Fibroblast of the conjunctiva (primary cell): ENCODE results near the gene RCAN2.
"Not testable (repeated sequence)": the region's sequence is repeated elsewhere in the genome, so short reads cannot be mapped to it uniquely, and the experiment has no call there.

Source experiments
- DNase-seq: peaks from one replicate; pipeline ENCODE4 v3.0.0-alpha.2; 2010; ENCODE audit warnings: low read depth

Gene RCAN2

DNA sequence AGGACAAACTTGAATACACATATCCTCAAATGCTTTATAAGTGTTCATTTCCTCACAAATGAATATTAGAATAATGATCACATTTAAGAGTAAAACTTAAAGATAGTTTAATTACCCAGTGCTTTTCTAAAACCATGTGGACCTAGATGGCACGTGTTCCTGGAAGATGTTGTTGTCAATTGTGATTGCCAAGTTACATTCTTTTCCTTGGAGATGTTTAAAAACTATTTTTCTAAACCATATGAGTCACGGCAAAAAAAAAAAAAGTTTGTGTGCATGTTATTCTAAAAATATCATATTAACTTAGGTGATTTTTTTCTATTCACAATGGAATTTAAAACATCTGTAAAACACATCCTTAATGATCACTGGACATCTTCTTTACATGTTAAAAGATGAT is 51.1 kb downstream of the RCAN2 start:
- peak; percentile 56 for DNase-seq

GRCh38 chr6:46438245-46438644 is 53.0 kb downstream of the RCAN2 start:
- DNase-seq = no peak

GRCh38 chr6:46437671-46438221 is 53.5 kb downstream of the RCAN2 start:
- DNase-seq = no peak

DNA sequence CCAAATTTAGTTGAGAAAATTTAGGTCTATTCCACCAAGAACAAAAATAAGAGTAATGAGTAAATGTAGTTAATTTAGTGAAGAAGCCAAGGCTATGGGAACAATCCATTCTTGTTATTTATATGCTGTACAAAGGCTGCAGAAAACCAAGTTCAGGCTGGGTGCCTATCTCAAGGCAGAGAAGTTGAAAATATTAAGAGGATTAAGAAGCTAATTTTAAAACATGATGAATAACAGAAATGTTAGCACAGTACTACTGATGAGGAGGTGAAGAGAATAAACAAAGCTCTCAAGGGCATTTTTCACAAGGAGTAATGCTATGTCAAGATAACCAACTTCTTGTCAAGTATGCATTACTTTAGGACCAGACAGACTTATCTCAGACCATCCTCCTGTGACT is 68.6 kb downstream of the RCAN2 start:
- DNase-seq = no peak

DNA sequence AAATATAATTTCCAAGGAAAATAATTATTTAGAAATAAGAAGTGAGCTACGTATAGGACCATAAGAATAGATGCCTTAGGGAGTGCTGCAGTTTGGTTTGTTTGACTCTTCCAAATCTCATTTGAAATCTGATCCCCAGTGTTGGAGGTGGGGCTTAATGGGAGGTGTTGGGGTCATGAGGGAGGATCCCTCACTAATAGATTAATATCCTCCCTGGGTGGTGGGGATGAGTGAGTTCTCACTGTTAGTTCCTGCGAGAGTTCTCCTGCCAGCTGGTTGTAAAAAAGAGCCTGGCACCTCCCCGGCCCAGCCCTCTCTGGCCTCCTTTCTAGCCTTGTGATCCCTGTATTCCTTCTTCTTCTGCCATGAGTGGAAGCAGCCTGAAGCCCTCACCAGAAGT is 69.3 kb downstream of the RCAN2 start:
- DNase-seq = no peak

DNA sequence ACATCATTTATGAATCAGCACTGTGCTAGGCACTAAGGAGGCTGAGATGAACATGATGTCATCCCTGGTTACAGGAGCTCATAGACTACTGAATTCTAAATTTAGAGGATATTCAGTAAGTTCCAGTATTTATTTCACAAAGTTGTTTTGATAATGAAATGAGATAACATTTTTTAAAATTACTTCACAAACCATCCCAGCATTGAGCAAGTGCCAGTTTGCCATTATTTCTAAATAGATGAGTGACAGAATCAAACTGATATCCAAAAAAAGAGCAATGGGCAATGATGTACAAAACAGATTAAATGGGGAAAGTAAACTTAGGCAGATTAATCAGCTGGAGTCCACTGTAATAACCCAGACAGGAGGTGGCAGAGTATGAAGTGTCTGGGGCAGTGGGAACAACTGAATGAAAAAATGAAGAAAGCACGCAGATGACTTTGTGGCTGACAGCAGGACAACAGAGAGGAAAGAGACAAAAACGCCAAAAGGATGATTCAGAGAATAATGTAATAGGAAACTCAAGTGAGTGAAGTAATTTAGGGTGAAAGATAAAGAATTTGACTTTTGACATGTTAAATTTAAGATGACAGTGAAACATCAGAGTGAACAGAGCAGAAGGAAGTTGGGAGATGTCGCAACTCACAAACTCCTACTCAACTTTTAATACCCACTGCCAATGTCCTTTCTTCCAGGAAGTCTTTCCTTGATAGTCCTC is 70.2 kb downstream of the RCAN2 start:
- peak; percentile 16 for DNase-seq

GRCh38 chr6:46419576-46420002 is 71.7 kb downstream of the RCAN2 start:
- DNase-seq = peak; percentile 75

GRCh38 chr6:46414398-46414797 is 76.9 kb downstream of the RCAN2 start:
- DNase-seq = no peak

DNA sequence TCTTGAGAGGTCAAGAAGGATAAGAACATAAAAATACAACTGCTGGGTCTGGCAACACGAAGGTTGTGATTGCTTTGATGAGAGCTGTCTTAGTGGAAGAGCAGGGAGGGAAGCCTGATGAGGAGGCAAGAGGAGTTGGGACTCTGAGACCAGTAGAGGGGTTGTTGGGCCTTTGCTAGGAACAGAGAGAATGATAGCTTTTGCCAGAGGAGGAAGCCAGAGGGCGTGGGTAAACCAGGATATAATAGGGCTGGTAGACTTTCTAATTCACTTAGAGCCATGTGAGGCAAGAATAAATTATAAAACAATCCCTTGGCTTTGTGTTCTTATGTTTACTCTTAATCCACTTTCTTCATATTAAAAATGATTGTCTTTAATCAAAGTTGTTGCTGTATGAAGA is 78.6 kb downstream of the RCAN2 start:
- DNase-seq = no peak

DNA sequence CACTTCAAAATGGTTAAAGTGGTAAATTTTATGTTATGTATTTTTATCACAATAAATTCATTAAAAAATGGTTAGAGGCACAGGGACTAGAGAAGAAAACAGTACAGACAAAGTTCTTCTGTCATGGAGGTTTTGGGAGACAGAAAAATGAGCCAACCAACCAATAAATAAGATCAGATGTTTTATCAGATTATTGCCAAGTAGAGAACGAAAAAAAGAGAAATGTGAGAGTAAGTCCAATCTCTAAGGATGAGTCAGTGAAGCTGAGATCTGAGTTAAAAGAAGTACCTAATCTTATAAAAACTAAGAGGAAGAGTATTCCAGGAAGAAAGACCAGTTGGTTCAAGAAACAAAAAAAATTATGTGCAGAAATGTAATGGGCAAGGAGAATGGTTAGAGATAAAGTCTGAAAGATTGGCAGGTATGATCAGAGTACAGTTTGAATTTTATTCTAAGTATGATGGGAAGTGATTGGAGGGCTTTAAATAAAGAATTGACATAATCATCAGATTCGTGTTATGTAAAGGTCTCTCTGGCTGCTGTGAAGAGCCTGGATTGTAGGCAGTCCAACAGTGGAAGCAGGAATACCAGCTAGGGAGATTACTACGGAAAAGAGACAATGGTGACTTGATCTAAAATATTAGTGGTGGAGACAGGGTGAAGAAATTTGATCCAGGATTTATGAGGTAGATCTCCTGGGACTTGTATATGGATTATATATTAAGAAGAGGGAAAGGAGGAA is 79.6 kb downstream of the RCAN2 start:
- no peak for DNase-seq

DNA sequence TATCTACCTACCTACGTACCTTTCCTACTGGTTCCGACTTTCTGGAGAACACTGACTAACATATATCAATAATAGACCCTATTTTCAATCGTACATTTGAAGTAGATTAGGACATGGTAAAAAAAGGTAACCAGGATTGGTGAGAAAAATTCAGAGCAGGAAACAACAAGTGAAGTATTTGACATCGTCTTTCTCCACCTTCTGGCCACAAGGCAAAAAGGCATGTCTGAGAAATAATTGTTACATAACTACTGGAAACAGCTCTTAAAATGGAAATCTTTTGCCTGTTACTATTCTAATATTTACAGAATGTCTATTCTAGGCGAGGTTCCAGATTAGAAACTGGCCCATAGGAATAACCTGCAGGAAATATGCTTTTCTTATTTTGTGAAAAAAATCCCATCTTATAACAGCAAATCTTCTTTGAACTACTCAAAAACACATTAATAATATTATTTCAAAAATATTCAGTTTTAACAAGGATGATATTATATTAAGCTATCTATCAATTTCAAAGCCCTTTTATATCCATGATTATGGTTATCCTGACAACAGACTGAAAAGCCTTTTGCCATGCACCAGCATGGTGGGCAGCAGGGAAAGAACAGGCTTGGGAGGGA is 80.8 kb downstream of the RCAN2 start:
- DNase-seq = peak; percentile 31

DNA sequence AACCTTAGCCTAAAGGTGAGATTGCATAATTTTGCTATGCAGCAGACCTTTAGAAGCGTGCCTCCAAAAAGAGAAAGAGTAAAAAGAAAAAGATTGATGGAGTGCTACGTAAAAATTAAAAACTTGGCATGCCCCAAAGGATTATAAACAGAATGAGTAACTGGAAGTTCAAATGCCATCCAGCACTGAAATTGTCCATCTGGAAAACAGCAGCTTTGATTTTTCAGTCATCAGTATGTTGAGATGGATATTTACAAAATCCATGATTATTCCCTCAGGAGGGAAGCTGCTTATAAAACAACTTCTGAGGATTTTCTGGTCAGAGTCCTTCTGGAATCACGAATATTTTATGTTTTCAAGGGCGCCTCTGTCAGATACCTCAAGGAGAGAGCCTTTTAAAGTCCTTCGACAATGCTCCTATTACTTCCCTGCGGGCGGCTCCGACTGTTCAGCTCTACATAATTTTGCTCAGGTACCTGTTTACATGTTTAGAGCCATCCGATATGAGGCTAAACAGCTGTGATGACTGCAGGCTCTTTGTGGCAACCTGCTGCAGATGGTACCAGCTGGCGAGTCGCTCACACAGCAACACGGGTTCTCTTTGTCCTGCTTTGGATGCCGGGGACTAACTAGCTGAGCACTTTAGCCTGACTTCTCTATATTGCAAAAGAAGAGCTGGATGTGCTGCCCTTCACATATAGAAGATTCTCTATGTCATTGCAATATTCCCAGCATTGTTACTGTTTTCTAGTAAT is 83.3 kb downstream of the RCAN2 start:
- DNase-seq = no peak

DNA sequence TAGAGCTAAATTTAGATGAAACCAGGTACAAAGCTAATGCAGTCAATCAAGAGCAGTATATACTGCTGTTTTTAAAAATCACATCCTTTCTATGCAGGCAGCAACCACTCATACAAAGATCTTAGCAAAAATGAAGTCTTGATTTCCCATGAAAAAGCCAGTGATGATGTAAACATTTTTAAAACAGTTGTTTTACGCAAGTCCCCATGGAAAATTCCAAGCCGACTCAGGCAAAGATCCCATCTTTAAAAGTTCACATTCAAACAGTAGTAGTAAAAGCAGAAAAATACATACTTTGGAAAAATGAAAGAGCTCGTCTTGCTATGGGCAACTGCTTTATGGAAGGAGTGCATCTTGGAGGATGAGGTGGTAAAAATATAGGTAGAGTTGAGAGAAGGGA is 84.0 kb downstream of the RCAN2 start:
- DNase-seq = no peak

DNA sequence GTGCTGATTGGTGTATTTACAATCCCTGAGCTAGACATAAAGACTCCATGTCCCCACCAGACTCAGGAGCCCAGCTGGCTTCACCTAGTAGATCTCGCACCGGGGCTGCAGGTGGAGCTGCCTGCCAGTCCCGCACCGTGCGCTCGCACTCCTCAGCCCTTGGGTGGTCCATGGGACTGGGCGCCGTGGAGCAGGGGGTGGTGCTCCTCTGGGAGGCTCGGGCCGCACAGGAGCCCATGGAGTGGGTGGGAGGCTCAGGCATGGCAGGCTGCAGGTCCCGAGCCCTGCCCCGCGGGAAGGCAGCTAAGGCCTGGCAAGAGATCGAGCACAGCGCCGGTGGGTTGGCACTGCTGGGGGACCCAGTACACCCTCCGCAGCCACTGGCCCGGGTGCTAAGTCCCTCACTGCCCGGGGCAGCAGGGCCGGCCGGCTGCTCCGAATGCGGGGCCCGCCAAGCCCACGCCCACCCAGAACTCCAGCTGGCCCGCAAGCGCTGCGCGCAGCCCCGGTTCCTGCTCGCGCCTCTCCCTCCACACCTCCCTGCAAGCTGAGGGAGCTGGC is 85.5 kb downstream of the RCAN2 start:
- DNase-seq = not testable (repeated sequence)

DNA sequence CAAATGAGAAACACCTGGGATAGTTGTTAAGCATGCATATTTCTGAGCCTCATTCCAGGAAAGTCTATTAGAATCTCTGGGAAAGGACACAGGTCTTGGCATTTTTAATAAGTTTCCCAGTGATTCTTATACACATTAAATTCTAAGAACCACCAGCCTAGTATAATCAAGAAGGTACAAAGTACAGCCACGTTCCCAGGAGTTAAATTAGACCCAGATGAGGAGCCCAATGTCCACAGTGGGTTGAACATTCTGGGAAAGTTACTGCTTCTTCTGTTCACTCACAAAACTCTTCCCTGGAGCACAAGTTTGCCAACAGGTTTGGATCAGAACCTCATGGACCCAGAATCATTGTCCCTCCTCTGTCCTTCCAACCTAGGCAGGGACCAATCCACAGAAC is 90.4 kb downstream of the RCAN2 start:
- no peak for DNase-seq

DNA sequence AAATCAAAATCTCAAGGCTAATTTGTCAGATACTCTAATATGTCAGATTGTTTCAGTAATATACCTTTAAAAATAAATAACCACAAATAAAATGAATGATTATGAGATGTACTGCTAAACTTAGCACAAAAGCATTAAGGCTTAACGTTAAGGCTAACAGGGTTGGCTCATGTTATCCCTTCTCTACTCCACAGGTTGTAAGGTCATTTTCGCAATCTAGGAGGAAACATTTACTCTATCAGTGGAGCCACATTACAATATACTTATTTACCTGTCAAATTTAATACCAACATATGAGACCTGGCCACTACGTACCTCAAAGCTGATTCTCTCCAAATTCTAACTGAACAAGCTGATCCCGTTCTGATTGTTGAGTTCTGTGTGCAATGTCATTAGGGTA is 95.7 kb downstream of the RCAN2 start:
- DNase-seq = no peak

DNA sequence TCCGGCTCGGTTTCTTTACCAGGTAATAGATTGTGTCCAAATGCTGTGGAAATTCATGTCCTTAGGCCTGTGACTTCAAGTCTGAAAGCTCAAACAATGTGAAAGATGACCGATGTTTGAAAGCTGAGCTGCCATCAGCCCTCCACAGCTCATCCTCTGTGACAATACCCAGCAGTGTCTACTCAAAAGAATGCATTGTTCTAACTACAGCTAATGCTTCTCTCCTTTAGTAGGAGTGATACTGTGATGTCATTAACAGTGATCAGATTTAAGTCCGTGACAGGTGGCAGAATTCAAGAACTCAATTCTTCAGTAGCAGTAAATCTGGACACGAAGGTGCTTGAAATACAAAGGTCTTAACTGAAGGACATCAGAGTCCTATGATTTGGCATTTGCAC is 97.3 kb downstream of the RCAN2 start:
- DNase-seq = no peak

DNA sequence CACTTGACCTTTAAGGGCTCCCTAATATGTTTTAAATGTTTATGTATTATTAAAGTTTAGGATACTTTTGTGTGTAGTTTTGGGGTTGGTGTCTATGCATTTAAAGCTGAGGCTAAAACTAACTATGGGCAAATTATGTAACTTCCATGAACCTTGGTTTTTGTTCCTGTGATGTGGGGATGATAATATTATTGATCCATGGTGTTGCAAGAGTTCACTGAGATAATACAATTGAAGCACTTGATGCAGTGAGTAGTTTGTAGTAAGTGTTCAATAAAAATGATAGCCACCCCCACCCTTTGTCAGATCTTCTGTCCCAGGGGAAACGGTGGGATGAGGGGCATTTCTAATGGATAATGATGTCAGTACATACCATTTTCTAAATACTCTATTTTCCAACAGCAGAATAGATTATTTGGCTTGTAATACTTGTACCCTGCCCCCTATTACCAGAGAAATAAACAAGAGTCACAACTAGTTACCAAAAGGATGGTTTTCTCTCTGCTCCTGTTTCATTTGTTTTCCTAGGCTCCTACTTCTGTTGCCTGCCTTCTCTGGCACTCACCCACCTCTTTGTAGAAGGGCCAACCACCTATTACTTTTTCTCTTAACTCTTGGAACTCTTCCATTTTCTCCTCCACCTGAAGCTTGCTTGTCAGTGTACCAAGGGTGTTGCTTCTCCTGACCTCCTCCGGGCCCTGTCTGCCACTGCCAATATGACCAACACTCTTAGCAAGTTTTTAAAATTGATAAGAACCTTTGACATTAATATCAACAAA is 97.9 kb downstream of the RCAN2 start:
- DNase-seq = no peak

DNA sequence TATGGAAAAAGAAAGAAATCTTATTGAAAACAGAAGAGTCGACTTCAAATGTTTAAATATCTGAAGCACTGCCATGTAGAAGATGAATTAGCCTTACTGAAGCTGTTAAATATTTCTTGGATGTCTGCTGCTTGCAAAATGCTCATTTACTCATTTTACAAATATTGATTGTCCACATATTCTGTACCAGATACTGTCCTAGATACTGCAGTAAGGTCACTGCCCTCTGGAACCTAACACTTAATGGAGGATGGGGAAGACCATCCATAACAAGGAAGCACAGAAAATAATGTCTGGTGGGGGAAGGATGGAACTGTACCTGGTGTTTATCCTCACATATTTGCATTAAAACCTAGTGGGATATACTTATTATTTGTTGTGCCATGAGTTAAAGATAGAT is 99.0 kb downstream of the RCAN2 start:
- no peak for DNase-seq

GRCh38 chr6:46390153-46390876 is 100.9 kb downstream of the RCAN2 start:
- no peak for DNase-seq
